Measurements from ENCODE around the gene TCF23. TPM values are rescaled to one million over a fixed set of nuclear protein-coding genes. Genes with fewer than 3 reads are reported as not detected.

The TCF23 gene
- total and polyA plus RNA-seq, 2 of the 8 experiments (the other 6 are each of a cell fraction or from before 2014, with no cell fraction given), result 0.02 TPM; not detected in 1

- ChIA-PET POLR2A (ENCODE audit: partially characterized antibody) (no interaction called here), CTCF (ENCODE audit: partially characterized antibody) (interaction anchor here (0.7 to 5.1 kb wide), 5 partner anchors 9 to 98 kb away, joined by 3 to 38 read pairs (median 14); partner anchors contain the start of gene TRIM54)
- Histone ChIP-seq H3K4me3 (ENCODE audit: extremely low read depth in 1 of 4, insufficient read depth in 2 of 4, low read depth in 3 of 4, low read length in 4 of 4) (no peak overlapping the region), H3K36me3 (ENCODE audit: control insufficient read depth in 2 of 4, insufficient read depth in 4 of 4, low read length in 3 of 4) (no peaks in the 10 kb centered on the region), H4K91ac (replicated peaks; ENCODE audit: insufficient read length, low read length) (no peak overlapping the region), H3K9ac (replicated peaks in 1 of 4; ENCODE audit: extremely low read depth in 1 of 4, low read depth in 3 of 4, low read length in 3 of 4) (no peak overlapping the region), H3K23me2 (ENCODE audit: low read depth, low read length) (no peaks in the 10 kb centered on the region), H2BK15ac (ENCODE audit: low read length) (no peak overlapping the region), H3K79me1 (ENCODE audit: low read depth, low read length) (no peaks in the 10 kb centered on the region), H4K8ac (ENCODE audit: extremely low read depth, insufficient read depth, low read length) (no peak overlapping the region), H3K27me3 (replicated peaks in 1 of 4; ENCODE audit: control insufficient read depth in 3 of 4, extremely low read depth in 1 of 4, insufficient read depth in 3 of 4, low read length in 3 of 4) (no peaks in the 10 kb centered on the region), H3K79me2 (ENCODE audit: control insufficient read depth in 1 of 2, insufficient read depth in 2 of 2, low read length in 2 of 2) (no peaks in the 10 kb centered on the region), H2AFZ (ENCODE audit: low read length) (no peak overlapping the region), H3K27ac (ENCODE audit: low read depth, low read length) (no peak overlapping the region), H2BK5ac (ENCODE audit: low read depth, low read length) (no peak overlapping the region), H3K18ac (ENCODE audit: extremely low read depth, low read length) (no peak overlapping the region), H2BK12ac (ENCODE audit: low read depth, low read length) (no peak overlapping the region), H3K9me3 (ENCODE audit: insufficient read depth in 2 of 2, low read depth in 1 of 2, low read length in 1 of 2) (no peaks in the 10 kb centered on the region), H2BK20ac (ENCODE audit: low read length) (no peak overlapping the region), H3K56ac (replicated peaks; ENCODE audit: insufficient read length, low read depth, low read length) (no peak overlapping the region), H2AK5ac (ENCODE audit: low read depth, low read length) (no peak overlapping the region), H4K5ac (ENCODE audit: insufficient read length, low read depth, low read length) (no peak overlapping the region), H3K4ac (replicated peaks; ENCODE audit: insufficient read length, low read depth, low read length) (no peak overlapping the region), H3K4me1 (replicated peaks in 1 of 4; ENCODE audit: control insufficient read depth in 3 of 4, insufficient read depth in 4 of 4, low read length in 3 of 4) (no peaks in the 10 kb centered on the region), H3K23ac (ENCODE audit: insufficient read length) (no peak overlapping the region), H2BK120ac (replicated peaks; ENCODE audit: low read depth, low read length) (no peak overlapping the region), H3K4me2 (ENCODE audit: insufficient read depth in 1 of 2, low read depth in 2 of 2, low read length in 2 of 2) (no peak overlapping the region), H3K14ac (ENCODE audit: insufficient read length) (no peak overlapping the region), H4K20me1 (replicated peaks in 1 of 2; ENCODE audit: control insufficient read depth in 1 of 2, insufficient read depth in 2 of 2, low read length in 2 of 2) (no peaks in the 10 kb centered on the region)
- FAIRE-seq (no peak), DNase-seq (ENCODE audit: low read depth in 1 of 2, low spot score in 2 of 2) (no peak)
- TF ChIP-seq POU5F1 (IDR thresholded peaks at IDR 0.05; ENCODE audit: low read depth, low read length) (no peak), TAF1 (IDR thresholded peaks at IDR 0.05; ENCODE audit: low read depth, low read length) (no peak), SUZ12 (IDR thresholded peaks at IDR 0.05; ENCODE audit: low read length) (no peak), CTBP2 (IDR thresholded peaks at IDR 0.05; ENCODE audit: borderline replicate concordance, insufficient read depth, insufficient read length, low read length) (no peak)
- WGBS, 2 experiments (ENCODE audit: extremely low coverage in 1 of 2, insufficient coverage in 1 of 2, insufficient read length in 1 of 2, insufficient replicate concordance in 2 of 2, low coverage in 1 of 2, low lambda C conversion rate in 2 of 2, missing lambda C conversion rate in 1 of 2), result 81% methylated on average over 4 of the region's 4 CpGs; no CpG with 5 or more reads in 1 of the 2 experiments
Measured at GRCh38 chr2:27184115-27184514, 35.3 kb downstream of the TCF23 start.
